Ishikawa (cell line): ENCODE measurements around the gene UBALD1.

ENCODE experiments used
- CEBPB ChIP-seq: IDR thresholded peaks from 2 replicates; pipeline ENCODE4 v1.6.1; 2012
- CREB1 ChIP-seq: IDR thresholded peaks from 2 replicates; pipeline ENCODE4 v1.6.1; 2012; ENCODE audit warnings: low read depth
- EP300 ChIP-seq: IDR thresholded peaks from 2 replicates; pipeline ENCODE4 v1.6.1; 2012; ENCODE audit warnings: borderline replicate concordance
- MAX ChIP-seq: IDR thresholded peaks from 2 replicates; pipeline ENCODE4 v1.6.1; 2012
- NFIC ChIP-seq: IDR thresholded peaks from 2 replicates; pipeline ENCODE4 v1.6.1; 2012
- RAD21 ChIP-seq: IDR thresholded peaks from 2 replicates; pipeline ENCODE4 v1.6.1; 2012; ENCODE audit warnings: low read depth
- TAF1 ChIP-seq: IDR thresholded peaks from 2 replicates; pipeline ENCODE4 v1.6.1; 2012; ENCODE audit warnings: low read depth, mild to moderate bottlenecking
- TCF12 ChIP-seq: IDR thresholded peaks from 2 replicates; pipeline ENCODE4 v1.6.1; 2012; ENCODE audit warnings: low read depth
- TEAD4 ChIP-seq: IDR thresholded peaks from 2 replicates; pipeline ENCODE4 v1.6.1; 2012
- YY1 ChIP-seq: IDR thresholded peaks from 2 replicates; pipeline ENCODE4 v1.6.1; 2012; ENCODE audit warnings: low read depth
- ZBTB7A ChIP-seq: IDR thresholded peaks from 2 replicates; pipeline ENCODE4 v1.6.1; 2012; ENCODE audit warnings: low read depth
- TF ChIP-seq, protein P1 (sequence below): IDR thresholded peaks from 2 replicates; pipeline ENCODE4 v1.6.1; 2012; ENCODE audit warnings: low read depth, mild to moderate bottlenecking
- TF ChIP-seq, protein P2 (sequence below): IDR thresholded peaks from 2 replicates; pipeline ENCODE4 v1.6.1; 2012

DNA sequence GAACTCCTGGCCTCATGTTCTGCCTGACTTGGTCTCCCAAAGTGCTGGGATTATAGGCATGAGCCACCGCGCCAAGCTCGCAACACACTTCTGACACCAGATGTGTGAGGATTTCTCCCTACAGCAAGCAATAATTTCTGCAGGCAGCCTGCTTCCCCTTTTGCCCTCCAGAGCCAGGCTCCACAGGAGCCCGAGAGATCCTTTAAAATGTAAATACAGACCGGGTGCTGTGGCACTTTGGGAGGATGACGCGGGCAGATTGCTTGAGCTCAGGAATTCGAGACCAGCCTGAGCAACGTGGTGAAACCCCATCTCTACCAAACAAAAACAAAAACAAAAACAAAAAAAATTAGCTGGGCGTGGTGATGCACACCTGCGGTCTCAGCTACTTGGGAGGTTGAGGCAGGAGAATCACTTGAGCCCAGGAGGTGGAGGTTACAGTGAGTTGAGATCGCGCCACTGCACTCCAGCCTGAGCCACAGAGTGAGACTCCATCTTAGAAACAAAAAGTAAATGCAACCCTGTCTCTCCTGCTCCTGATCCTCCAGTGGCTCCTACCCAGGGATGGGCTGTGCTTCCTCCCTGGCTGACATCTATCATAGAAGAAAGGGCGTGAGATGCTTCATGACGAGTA is 43.9 kb downstream of the UBALD1 start:
- TF ChIP-seq EP300 (no peak), NFIC (no peak), YY1 (no peak), MAX (no peak), TAF1 (no peak), TEAD4 (no peak), TCF12 (no peak), CEBPB (no peak), ZBTB7A (no peak), RAD21 (no peak), CREB1 (no peak)
- TF ChIP-seq, protein P1, sequence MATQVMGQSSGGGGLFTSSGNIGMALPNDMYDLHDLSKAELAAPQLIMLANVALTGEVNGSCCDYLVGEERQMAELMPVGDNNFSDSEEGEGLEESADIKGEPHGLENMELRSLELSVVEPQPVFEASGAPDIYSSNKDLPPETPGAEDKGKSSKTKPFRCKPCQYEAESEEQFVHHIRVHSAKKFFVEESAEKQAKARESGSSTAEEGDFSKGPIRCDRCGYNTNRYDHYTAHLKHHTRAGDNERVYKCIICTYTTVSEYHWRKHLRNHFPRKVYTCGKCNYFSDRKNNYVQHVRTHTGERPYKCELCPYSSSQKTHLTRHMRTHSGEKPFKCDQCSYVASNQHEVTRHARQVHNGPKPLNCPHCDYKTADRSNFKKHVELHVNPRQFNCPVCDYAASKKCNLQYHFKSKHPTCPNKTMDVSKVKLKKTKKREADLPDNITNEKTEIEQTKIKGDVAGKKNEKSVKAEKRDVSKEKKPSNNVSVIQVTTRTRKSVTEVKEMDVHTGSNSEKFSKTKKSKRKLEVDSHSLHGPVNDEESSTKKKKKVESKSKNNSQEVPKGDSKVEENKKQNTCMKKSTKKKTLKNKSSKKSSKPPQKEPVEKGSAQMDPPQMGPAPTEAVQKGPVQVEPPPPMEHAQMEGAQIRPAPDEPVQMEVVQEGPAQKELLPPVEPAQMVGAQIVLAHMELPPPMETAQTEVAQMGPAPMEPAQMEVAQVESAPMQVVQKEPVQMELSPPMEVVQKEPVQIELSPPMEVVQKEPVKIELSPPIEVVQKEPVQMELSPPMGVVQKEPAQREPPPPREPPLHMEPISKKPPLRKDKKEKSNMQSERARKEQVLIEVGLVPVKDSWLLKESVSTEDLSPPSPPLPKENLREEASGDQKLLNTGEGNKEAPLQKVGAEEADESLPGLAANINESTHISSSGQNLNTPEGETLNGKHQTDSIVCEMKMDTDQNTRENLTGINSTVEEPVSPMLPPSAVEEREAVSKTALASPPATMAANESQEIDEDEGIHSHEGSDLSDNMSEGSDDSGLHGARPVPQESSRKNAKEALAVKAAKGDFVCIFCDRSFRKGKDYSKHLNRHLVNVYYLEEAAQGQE, result no peak
- TF ChIP-seq, protein P2, sequence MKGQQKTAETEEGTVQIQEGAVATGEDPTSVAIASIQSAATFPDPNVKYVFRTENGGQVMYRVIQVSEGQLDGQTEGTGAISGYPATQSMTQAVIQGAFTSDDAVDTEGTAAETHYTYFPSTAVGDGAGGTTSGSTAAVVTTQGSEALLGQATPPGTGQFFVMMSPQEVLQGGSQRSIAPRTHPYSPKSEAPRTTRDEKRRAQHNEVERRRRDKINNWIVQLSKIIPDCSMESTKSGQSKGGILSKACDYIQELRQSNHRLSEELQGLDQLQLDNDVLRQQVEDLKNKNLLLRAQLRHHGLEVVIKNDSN, result no peak
